HS-27A (cell line): ENCODE results near the gene PXYLP1.

ENCODE experiments used
- DNase-seq: peaks from one replicate; pipeline ENCODE4 v3.0.0-alpha.2; 2012; ENCODE audit warnings: low read depth, missing footprints

Gene PXYLP1

GRCh38 chr3:141250342-141250741, 18.7 kb downstream of the PXYLP1 start:
- no peak for DNase-seq

- no peak for DNase-seq
These were observed 19.2 kb downstream of the PXYLP1 start for GRCh38 chr3:141250828-141251227.

- DNase-seq = no peak
These were observed 21.7 kb downstream of the PXYLP1 start for GRCh38 chr3:141253326-141253725.

DNA sequence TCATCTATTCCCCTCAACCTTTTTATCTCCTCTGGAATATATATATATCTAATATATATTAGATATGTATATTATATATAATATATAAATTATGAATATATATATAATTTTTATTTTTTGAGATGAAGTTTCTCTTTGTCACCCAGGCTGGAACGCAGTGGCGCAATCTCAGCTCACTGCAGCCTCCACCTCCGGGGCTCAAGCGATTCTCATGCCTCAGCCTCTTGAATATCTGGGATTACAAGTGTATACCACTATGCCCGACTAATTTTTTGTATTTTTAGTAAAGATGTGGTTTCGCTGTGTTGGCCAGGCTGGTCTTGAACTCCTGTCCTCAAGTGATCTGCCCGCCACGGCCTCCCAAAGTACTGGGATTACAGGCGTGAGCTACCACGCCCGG, 22.2 kb downstream of the PXYLP1 start:
- DNase-seq = no peak

GRCh38 chr3:141255137-141255845, 23.7 kb downstream of the PXYLP1 start:
- DNase-seq = no peak

GRCh38 chr3:141255846-141256261, 24.2 kb downstream of the PXYLP1 start:
- no peak for DNase-seq

GRCh38 chr3:141256820-141257219, 25.2 kb downstream of the PXYLP1 start:
- DNase-seq = no peak

DNA sequence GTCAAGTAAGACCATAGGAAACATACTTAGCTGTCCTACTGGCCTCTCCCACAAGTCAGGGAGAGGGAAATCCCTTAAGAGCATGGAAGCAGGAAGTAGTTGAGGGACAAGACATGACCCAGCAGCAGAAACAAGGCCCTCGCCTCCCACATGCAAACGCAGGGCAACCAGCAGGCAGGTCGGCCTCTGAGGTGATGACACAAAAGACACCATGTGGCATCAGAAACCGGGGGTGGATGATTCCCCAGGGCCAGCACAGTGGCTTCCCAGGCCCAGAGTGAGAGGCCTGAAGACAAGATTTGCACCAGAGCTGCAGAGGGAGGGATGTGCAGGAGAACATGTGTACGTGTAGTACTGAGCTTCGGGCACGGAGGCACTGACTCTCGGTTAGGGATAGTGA, 26.3 kb downstream of the PXYLP1 start:
- DNase-seq = no peak

- no peak for DNase-seq
These were observed 27.3 kb downstream of the PXYLP1 start for GRCh38 chr3:141258973-141259372.

GRCh38 chr3:141259821-141260629, 28.4 kb downstream of the PXYLP1 start:
- DNase-seq = no peak

GRCh38 chr3:141260630-141260927, 29.0 kb downstream of the PXYLP1 start:
- DNase-seq = no peak

DNA sequence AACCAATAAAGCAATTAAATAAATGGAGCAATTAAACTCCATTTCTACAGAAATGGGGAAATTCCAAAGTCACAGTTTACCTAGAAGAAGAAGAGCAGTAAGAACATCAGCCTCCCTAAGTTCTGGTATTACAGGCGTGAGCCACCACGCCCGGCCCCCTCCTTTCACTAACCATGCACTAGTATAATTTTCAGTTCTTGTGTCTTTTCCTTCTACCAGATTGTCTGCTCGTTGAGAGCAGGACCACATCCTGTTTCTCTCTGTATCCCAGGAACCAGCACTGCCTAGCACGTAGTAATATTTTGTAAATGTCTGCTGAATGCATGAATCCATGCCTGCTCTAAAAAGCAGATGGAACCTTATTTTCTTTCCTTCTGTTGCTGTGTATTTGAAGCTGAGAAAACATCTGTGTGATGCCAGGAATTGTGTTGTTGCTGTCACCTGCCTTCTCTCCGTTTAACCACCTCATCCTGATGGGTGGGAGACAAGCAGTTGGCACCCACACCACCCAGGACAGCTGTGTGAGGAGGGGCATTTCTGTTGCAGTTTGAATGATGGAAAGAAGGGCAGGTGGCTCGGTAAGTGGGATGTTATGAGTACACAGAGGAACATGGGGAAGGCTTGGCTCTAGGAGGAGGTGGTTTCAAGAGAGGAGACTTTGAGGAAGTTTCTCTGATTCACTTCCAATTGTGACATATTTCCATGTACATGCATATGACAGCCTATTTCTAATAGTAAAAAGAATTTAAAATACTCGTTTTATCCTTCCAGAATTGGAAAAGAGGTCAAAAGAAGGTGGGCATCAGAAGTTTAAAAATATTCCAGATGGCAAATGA, 30.1 kb downstream of the PXYLP1 start:
- DNase-seq = no peak

- DNase-seq = peak; percentile 31
These were observed 30.7 kb downstream of the PXYLP1 start for GRCh38 chr3:141262308-141262705.

DNA sequence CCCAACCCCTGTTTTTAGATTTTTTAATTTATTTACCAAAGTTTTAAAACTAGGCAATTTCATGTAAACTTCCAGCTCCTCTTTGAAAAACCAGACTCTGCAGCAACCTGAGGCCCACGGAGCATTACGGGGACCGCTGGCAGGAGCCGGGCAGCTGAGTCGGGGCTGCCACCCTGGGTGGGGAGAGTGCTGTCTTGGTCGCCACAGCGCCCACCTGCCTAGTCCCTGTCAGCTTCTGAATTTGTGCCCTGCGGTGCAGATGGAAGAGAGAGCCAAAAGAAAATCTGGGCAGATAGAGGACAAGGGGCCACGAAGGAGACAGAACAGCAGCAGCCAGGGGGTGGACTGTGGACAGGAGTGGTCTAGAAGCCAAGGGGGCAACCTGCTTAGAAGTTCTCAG, 34.6 kb downstream of the PXYLP1 start:
- no peak for DNase-seq

DNA sequence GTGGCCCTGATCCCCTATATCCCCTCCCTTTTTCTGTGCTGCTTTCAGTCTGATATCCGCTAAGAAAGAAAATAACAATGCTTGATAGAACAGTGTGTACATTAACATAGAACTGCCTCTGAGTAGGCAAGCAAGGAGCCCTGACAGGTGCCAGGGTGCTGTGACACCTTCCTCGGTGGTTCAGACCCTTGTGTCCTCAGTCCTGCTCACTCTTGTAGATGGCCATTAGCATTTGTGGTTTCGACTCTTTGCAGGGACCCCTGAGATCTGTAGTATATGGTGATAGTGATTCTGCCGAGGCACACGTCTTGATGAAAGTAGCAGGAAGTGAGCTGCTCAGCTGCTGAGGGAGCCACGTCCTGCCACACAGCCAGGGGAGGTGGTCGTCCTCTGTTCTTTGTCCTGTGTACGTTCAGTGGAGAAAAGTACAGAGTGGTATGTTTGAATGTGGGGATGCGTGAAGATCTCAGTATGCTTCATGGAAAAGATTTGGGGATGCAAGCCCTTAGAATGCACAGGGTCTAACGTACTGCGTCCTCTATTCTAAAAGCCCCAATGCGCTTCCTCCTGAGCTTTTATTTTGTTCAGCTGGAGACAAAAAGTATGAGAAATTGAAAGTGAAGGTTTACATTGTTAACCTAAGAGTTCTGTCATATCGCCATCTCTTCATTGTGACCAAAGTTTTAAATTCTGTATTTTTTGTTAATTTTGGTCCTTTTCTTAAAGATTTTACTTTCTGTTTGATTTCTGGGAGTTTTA, 35.4 kb downstream of the PXYLP1 start:
- no peak for DNase-seq

GRCh38 chr3:141267629-141268028, 36.0 kb downstream of the PXYLP1 start:
- DNase-seq = no peak

- DNase-seq = no peak
These were observed 36.7 kb downstream of the PXYLP1 start for GRCh38 chr3:141268306-141268705.

DNA sequence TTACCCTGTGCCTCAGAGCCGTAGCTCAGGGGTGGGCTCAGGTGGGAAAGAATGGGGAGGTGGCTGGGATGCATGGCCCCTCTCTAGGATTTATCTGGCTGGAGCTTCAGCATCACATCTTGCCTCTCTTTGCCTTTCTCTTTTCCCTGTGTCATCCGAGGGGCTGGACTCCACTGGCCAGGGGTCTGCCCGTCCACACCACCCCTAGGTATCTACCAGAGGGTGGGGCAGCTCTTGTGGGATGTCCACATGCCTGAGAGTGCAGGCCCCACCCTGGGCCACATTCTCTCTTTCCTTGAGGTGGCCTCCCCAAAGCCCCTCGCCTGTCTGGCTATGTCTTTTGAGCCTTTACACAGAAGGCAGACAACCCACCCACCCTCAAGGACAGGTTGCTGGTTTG, 37.2 kb downstream of the PXYLP1 start:
- DNase-seq = no peak

GRCh38 chr3:141269961-141270360, 38.3 kb downstream of the PXYLP1 start:
- no peak for DNase-seq

DNA sequence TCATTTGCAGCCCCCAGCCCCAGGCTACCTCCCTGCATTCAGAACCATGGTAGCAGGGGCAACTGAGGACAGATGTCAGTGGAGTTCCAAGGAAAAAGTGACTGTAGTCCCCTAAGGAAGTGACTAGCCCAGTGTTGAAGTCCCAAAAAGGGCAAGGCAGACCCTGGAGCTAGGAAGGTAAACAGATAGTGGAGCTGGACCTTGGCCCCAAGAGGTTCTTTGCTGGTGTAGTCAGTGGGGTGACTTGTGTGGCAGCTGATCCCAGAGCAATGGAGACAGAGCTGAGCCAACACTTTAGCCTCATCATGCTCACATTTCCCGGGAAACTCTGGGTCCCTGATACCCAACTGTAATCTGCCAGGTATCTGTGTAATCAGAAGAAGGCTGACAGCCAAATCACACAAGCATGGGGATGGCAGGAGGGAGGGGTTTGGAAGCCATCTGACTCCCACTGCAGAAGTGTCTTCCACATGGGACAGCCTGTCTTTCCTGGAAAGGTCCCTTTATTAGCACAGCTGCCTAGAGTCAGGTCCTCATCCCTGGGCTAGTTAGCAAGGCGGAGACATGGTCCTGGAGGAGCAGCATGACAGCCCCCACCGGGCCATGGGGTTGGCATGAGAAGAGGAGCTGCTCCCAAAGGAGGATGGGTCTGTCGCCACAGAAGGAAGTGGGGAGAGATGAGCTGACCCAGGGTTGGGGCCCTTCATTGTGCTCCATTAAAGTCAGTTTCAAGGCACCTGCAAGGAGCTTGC, 39.8 kb downstream of the PXYLP1 start:
- DNase-seq = no peak

DNA sequence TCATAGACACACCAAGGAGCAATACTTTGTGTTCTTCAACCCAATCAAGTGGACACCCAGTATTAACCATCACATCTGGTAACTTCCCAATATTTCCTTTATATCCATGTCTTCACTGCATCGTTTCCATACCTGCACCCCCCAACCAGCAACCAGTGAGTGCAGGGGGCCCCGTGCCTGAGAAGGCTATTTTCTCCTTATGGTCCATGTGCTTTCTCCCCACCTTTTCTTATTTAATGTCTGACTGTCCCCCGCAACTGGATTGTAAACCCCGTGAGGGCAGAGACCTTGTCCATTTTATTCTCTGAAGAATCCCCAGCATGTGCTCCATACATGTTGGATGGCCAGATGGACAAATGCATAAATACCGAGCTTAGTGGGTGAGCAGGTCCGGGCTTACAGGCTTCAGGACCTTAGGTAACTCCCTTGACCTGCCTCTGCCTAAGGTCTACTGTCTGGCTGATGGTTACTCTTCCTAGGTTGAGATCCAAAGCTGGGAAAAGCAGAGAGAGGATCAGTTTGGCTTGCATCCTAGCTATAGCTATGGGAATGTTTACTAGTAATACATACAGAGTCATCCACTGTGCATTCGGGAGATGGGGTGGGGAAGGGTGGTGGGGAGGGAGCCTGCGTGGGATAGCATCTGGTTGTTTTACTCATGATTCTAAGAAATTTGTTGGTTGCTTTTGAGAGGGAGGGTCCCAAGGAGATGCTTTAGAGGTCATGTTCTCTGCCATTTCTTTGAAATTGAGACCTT, 41.5 kb downstream of the PXYLP1 start:
- no peak for DNase-seq
